ENCODE data around the gene ZAR1L. TPM values are rescaled to one million over a fixed set of nuclear protein-coding genes. Genes with fewer than 3 reads are reported as not detected.

ZAR1L gene
- total and polyA plus RNA-seq, 2 experiments from 2014 or later, result 0.31 to 0.56 TPM

DNA sequence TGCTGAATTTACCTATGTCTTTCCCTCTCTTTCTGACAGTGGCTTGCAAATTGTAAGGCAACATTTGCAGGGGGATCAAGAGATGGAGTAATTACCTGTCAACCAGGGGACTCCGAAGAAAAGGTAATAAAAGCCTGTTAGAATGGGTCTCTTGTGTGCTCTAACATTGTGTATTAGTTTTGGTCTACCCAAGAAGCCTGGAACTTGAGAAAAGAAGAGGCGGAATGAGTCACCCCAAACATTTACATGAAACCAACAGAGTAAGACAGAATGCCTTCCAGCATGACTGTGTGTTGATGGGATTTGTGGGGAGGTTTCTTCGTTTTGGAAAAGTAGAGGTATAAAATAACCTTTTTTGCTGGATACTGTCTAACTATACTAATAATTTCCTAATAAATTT lies 36.7 kb downstream of the ZAR1L start (continued):
- TF ChIP-seq, protein P1, sequence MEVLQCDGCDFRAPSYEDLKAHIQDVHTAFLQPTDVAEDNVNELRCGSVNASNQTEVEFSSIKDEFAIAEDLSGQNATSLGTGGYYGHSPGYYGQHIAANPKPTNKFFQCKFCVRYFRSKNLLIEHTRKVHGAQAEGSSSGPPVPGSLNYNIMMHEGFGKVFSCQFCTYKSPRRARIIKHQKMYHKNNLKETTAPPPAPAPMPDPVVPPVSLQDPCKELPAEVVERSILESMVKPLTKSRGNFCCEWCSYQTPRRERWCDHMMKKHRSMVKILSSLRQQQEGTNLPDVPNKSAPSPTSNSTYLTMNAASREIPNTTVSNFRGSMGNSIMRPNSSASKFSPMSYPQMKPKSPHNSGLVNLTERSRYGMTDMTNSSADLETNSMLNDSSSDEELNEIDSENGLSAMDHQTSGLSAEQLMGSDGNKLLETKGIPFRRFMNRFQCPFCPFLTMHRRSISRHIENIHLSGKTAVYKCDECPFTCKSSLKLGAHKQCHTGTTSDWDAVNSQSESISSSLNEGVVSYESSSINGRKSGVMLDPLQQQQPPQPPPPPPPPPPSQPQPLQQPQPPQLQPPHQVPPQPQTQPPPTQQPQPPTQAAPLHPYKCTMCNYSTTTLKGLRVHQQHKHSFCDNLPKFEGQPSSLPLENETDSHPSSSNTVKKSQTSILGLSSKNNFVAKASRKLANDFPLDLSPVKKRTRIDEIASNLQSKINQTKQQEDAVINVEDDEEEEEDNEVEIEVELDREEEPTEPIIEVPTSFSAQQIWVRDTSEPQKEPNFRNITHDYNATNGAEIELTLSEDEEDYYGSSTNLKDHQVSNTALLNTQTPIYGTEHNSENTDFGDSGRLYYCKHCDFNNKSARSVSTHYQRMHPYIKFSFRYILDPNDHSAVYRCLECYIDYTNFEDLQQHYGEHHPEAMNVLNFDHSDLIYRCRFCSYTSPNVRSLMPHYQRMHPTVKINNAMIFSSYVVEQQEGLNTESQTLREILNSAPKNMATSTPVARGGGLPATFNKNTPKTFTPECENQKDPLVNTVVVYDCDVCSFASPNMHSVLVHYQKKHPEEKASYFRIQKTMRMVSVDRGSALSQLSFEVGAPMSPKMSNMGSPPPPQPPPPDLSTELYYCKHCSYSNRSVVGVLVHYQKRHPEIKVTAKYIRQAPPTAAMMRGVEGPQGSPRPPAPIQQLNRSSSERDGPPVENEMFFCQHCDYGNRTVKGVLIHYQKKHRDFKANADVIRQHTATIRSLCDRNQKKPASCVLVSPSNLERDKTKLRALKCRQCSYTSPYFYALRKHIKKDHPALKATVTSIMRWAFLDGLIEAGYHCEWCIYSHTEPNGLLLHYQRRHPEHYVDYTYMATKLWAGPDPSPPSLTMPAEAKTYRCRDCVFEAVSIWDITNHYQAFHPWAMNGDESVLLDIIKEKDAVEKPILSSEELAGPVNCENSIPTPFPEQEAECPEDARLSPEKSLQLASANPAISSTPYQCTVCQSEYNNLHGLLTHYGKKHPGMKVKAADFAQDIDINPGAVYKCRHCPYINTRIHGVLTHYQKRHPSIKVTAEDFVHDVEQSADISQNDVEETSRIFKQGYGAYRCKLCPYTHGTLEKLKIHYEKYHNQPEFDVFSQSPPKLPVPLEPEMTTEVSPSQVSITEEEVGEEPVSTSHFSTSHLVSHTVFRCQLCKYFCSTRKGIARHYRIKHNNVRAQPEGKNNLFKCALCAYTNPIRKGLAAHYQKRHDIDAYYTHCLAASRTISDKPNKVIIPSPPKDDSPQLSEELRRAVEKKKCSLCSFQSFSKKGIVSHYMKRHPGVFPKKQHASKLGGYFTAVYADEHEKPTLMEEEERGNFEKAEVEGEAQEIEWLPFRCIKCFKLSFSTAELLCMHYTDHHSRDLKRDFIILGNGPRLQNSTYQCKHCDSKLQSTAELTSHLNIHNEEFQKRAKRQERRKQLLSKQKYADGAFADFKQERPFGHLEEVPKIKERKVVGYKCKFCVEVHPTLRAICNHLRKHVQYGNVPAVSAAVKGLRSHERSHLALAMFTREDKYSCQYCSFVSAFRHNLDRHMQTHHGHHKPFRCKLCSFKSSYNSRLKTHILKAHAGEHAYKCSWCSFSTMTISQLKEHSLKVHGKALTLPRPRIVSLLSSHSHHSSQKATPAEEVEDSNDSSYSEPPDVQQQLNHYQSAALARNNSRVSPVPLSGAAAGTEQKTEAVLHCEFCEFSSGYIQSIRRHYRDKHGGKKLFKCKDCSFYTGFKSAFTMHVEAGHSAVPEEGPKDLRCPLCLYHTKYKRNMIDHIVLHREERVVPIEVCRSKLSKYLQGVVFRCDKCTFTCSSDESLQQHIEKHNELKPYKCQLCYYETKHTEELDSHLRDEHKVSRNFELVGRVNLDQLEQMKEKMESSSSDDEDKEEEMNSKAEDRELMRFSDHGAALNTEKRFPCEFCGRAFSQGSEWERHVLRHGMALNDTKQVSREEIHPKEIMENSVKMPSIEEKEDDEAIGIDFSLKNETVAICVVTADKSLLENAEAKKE (CRISPR knock-in tag; IDR thresholded peaks at IDR 0.05), result no peak
- TF ChIP-seq CREB1 (CRISPR knock-in tag; IDR thresholded peaks at IDR 0.05; ENCODE audit: low read depth) (no peak), ZNF114 (CRISPR knock-in tag; IDR thresholded peaks at IDR 0.05) (no peak), JUNB (IDR thresholded peaks at IDR 0.05; ENCODE audit: unreplicated experiment) (no peak)
- TF ChIP-seq, protein P2, sequence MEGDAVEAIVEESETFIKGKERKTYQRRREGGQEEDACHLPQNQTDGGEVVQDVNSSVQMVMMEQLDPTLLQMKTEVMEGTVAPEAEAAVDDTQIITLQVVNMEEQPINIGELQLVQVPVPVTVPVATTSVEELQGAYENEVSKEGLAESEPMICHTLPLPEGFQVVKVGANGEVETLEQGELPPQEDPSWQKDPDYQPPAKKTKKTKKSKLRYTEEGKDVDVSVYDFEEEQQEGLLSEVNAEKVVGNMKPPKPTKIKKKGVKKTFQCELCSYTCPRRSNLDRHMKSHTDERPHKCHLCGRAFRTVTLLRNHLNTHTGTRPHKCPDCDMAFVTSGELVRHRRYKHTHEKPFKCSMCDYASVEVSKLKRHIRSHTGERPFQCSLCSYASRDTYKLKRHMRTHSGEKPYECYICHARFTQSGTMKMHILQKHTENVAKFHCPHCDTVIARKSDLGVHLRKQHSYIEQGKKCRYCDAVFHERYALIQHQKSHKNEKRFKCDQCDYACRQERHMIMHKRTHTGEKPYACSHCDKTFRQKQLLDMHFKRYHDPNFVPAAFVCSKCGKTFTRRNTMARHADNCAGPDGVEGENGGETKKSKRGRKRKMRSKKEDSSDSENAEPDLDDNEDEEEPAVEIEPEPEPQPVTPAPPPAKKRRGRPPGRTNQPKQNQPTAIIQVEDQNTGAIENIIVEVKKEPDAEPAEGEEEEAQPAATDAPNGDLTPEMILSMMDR (conservative IDR thresholded peaks at IDR 0.05; ENCODE audit: low read depth in 2 of 2), result no peak

DNA sequence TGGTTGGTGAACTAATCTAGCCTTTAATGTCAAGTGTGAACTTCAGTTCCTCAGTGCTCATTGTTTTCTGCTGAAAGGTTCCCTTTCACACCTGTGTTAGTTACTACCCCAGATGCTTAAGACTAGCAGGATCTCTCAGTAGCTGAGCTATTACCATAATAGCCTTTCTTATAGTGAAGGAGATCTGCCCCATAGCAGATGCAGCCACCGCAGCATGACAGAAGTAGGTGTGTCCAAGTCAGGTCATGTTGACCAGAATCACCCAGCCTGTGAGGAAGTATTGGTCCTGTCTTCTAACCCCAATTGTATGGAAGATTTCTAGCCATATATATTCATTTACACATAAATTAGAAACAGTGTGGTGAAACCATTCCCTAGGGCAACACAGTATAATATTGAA lies 37.3 kb downstream of the ZAR1L start:
- H4K20me1 ChIP-seq (replicated peaks; ENCODE audit: insufficient read depth), result no peaks in the 10 kb centered on the region
- no peak overlapping the region for H2AFZ ChIP-seq
- H3K79me2 ChIP-seq (replicated peaks; ENCODE audit: insufficient read depth), result no peaks in the 10 kb centered on the region
- no peak overlapping the region for H3K4me2 ChIP-seq
- no peaks in the 10 kb centered on the region for H3K27me3 ChIP-seq (ENCODE audit: insufficient read depth)
- H3K4me3 ChIP-seq, result no peak overlapping the region
- H3F3A ChIP-seq (replicated peaks; ENCODE audit: low read depth), result no peaks in the 10 kb centered on the region
- H3K27ac ChIP-seq (ENCODE audit: low read depth), result no peak overlapping the region
- H3K4me1 ChIP-seq (ENCODE audit: insufficient read depth), result 0 out of 2 replicates have a peak, but pooled peaks cover 3% of the 10 kb centered on the region
- Mint-ChIP-seq H3K27ac (no peak overlapping the region), H3K9me3 (no peaks in the 10 kb centered on the region), H3K4me1 (no peaks in the 10 kb centered on the region), H3K36me3 (ENCODE audit: low read depth) (no peaks in the 10 kb centered on the region), H3K27me3 (ENCODE audit: insufficient read depth, low read depth, poor library complexity) (no peaks in the 10 kb centered on the region), H3K4me3 (no peak overlapping the region)
- H3K9me2 ChIP-seq (ENCODE audit: insufficient read depth), result no peaks in the 10 kb centered on the region
- H3K36me3 ChIP-seq (ENCODE audit: insufficient read depth), result no peaks in the 10 kb centered on the region
- ATAC-seq (no peak), DNase-seq (ENCODE audit: low spot score) (no peak)
- TF ChIP-seq, protein P3, sequence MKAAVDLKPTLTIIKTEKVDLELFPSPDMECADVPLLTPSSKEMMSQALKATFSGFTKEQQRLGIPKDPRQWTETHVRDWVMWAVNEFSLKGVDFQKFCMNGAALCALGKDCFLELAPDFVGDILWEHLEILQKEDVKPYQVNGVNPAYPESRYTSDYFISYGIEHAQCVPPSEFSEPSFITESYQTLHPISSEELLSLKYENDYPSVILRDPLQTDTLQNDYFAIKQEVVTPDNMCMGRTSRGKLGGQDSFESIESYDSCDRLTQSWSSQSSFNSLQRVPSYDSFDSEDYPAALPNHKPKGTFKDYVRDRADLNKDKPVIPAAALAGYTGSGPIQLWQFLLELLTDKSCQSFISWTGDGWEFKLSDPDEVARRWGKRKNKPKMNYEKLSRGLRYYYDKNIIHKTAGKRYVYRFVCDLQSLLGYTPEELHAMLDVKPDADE (IDR thresholded peaks at IDR 0.05), result no peak
- TF ChIP-seq, protein P1 (CRISPR knock-in tag; IDR thresholded peaks at IDR 0.05), result no peak
- no peak for TF ChIP-seq ZNF114 (CRISPR knock-in tag; IDR thresholded peaks at IDR 0.05)
